GM23248 (cell line): ENCODE data around the gene DGKA.

ENCODE experiments used
- EZH2 ChIP-seq: fragments of 200-600 bp; sonication (generic); IDR thresholded peaks from 2 replicates; pipeline ENCODE4 v1.6.1; 2018; ENCODE audit warnings: antibody characterized with exemption, mild to moderate bottlenecking; ENCODE audit not compliant: insufficient read depth, poor library complexity, severe bottlenecking
- EZH2phosphoT487 ChIP-seq: fragments of 200-600 bp; sonication (generic); IDR thresholded peaks from 2 replicates; pipeline ENCODE4 v1.6.1; 2018; ENCODE audit warnings: antibody characterized with exemption, moderate library complexity, mild to moderate bottlenecking, low read depth; ENCODE audit not compliant: insufficient read depth

DNA sequence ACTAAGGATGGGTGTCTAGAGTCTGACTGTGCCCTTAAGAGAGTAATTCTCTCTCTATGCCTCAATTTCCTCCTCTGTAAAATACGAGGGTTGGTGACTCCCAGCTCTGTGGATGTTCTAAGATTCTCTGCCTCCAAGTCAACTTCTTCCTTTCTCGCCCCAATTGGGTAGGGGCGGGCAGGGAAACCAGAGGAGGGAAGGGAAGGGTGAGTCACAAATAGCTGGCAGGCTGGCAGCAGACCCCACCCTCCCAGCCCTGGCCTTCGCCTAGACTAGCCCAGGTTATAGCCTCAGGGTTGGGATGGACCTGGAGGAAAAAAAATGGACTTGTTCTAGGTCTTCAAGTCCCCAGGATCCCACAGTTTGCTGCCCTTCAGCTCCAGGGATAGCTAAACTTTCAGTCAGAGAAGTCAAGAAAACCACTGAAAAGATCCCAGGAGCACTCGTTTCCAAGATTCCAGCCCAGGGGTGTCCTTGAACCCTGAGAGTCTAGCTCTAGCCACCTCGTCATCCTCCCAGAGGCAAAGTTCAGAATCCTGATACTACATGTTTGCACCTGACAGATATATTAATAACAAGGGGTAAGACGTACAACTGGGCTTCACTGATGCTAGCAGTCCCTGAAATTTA is 2.3 kb downstream of the DGKA start:
- TF ChIP-seq EZH2 (no peak), EZH2phosphoT487 (no peak)
